Measurements from ENCODE around the gene HTRA1. TPM values are rescaled to one million over a fixed set of nuclear protein-coding genes. Genes with fewer than 3 reads are reported as not detected.

The HTRA1 gene
- total RNA-seq, 1 donor from 2014 or later, result 55.2 TPM

- no peak for DNase-seq (ENCODE audit: low spot score)
Measured at GRCh38 chr10:122474131-122474818, 12.9 kb downstream of the HTRA1 start.

- DNase-seq (ENCODE audit: low spot score), result no peak
Measured at GRCh38 chr10:122475100-122475499, 13.7 kb downstream of the HTRA1 start.

- no peak for DNase-seq (ENCODE audit: low spot score)
Measured at GRCh38 chr10:122475591-122476332, 14.4 kb downstream of the HTRA1 start.

GRCh38 chr10:122476333-122476695, 15.0 kb downstream of the HTRA1 start:
- no peak for DNase-seq (ENCODE audit: low spot score)

- DNase-seq (ENCODE audit: low spot score), result no peak
Measured at GRCh38 chr10:122477436-122477835, 16.1 kb downstream of the HTRA1 start.

- DNase-seq (ENCODE audit: low spot score), result no peak
Measured at GRCh38 chr10:122478971-122479370, 17.6 kb downstream of the HTRA1 start.

GRCh38 chr10:122480146-122480833, 18.9 kb downstream of the HTRA1 start:
- no peak for DNase-seq (ENCODE audit: low spot score)

- no peak for DNase-seq (ENCODE audit: low spot score)
Measured at GRCh38 chr10:122481296-122482056, 20.1 kb downstream of the HTRA1 start.

- DNase-seq (ENCODE audit: low spot score), result no peak
Measured at GRCh38 chr10:122484276-122485060, 23.1 kb downstream of the HTRA1 start.

GRCh38 chr10:122485670-122486069, 24.3 kb downstream of the HTRA1 start:
- no peak for DNase-seq (ENCODE audit: low spot score)

GRCh38 chr10:122486406-122487080, 25.2 kb downstream of the HTRA1 start:
- no peak for DNase-seq (ENCODE audit: low spot score)

- DNase-seq (ENCODE audit: low spot score), result no peak
Measured at GRCh38 chr10:122487174-122487765, 25.9 kb downstream of the HTRA1 start.

GRCh38 chr10:122490268-122490667, 28.9 kb downstream of the HTRA1 start:
- no peak for DNase-seq (ENCODE audit: low spot score)

- no peak for DNase-seq (ENCODE audit: low spot score)
Measured at GRCh38 chr10:122490786-122491680, 29.7 kb downstream of the HTRA1 start.

GRCh38 chr10:122492006-122492405, 30.7 kb downstream of the HTRA1 start:
- no peak for DNase-seq (ENCODE audit: low spot score)

GRCh38 chr10:122492999-122493481, 31.7 kb downstream of the HTRA1 start:
- no peak for DNase-seq (ENCODE audit: low spot score)

- DNase-seq (ENCODE audit: low spot score), result no peak
Measured at GRCh38 chr10:122493761-122494160, 32.4 kb downstream of the HTRA1 start.

- DNase-seq (ENCODE audit: low spot score), result no peak
Measured at GRCh38 chr10:122494173-122494820, 32.9 kb downstream of the HTRA1 start.

- DNase-seq (ENCODE audit: low spot score), result no peak
Measured at GRCh38 chr10:122494833-122495232, 33.5 kb downstream of the HTRA1 start.
